Neural progenitor cell (in vitro differentiated cells): ENCODE measurements around the gene FAM24A. TPM values are rescaled to one million over a fixed set of nuclear protein-coding genes. Genes with fewer than 3 reads are reported as not detected.

Source experiments
- DNase-seq: peaks from one replicate; pipeline ENCODE4 v3.0.0-alpha.2; 2016; ENCODE audit warnings: low spot score
- H2AFZ ChIP-seq: fragments of 200-600 bp; sonication (generic); replicated peaks from 2 replicates; pipeline ENCODE4 v1.6.1; 2016; ENCODE audit warnings: antibody characterized with exemption
- H3F3A ChIP-seq: fragments of 200-600 bp; sonication (generic); 2 replicates; pipeline ENCODE4 v1.6.1; 2016; ENCODE audit warnings: antibody characterized with exemption, low read depth
- H3K27ac ChIP-seq: fragments of 200-600 bp; sonication (generic); 2 replicates; pipeline ENCODE4 v1.5.1; 2016; ENCODE audit warnings: mild to moderate bottlenecking
- H3K27me3 ChIP-seq: fragments of 200-600 bp; sonication (generic); 2 replicates; pipeline ENCODE4 v1.6.1; 2016; ENCODE audit warnings: mild to moderate bottlenecking, moderate library complexity
- H3K36me3 ChIP-seq: fragments of 200-600 bp; sonication (generic); 2 replicates; pipeline ENCODE4 v1.5.1; 2016
- H3K4me1 ChIP-seq: fragments of 200-600 bp; sonication (generic); 2 replicates; pipeline ENCODE4 v1.6.1; 2016; ENCODE audit warnings: mixed run types
- H3K4me2 ChIP-seq: fragments of 200-600 bp; sonication (generic); 2 replicates; pipeline ENCODE4 v1.6.1; 2016
- H3K4me3 ChIP-seq: fragments of 200-600 bp; sonication (generic); 2 replicates; pipeline ENCODE4 v1.5.1; 2016
- H3K79me2 ChIP-seq: fragments of 200-600 bp; sonication (generic); 2 replicates; pipeline ENCODE4 v1.6.1; 2016; ENCODE audit warnings: low read depth
- H3K9ac ChIP-seq: fragments of 200-600 bp; sonication (generic); 2 replicates; pipeline ENCODE4 v1.6.1; 2016
- H3K9me3 ChIP-seq: fragments of 200-600 bp; sonication (generic); 2 replicates; pipeline ENCODE4 v1.5.1; 2016; ENCODE audit warnings: low read depth
- H4K20me1 ChIP-seq: fragments of 200-600 bp; sonication (generic); 2 replicates; pipeline ENCODE4 v1.6.1; 2016; ENCODE audit warnings: low read depth
- H3K27ac Mint-ChIP-seq: 3 replicates; pipeline ENCODE4 v1.8.0; 2021; ENCODE audit warnings: mixed read lengths
- H3K27me3 Mint-ChIP-seq: 2 replicates; pipeline ENCODE4 v1.8.0; 2022; ENCODE audit warnings: low read depth, mild to moderate bottlenecking, inconsistent platforms, moderate library complexity, mixed read lengths; ENCODE audit not compliant: insufficient read depth
- H3K36me3 Mint-ChIP-seq: 3 replicates; pipeline ENCODE4 v1.8.0; 2021; ENCODE audit warnings: mixed read lengths
- H3K4me1 Mint-ChIP-seq: 3 replicates; pipeline ENCODE4 v1.8.0; 2021; ENCODE audit warnings: mixed read lengths
- H3K4me3 Mint-ChIP-seq: 3 replicates; pipeline ENCODE4 v1.8.0; 2021; ENCODE audit warnings: mild to moderate bottlenecking, moderate library complexity, mixed read lengths
- H3K9me3 Mint-ChIP-seq: 3 replicates; pipeline ENCODE4 v1.8.0; 2020; ENCODE audit warnings: mixed read lengths
- EZH2 ChIP-seq: fragments of 200-600 bp; sonication (generic); IDR thresholded peaks from 2 replicates; pipeline ENCODE4 v1.6.1; 2017; ENCODE audit warnings: antibody characterized with exemption, mild to moderate bottlenecking, moderate library complexity
- EZH2phosphoT487 ChIP-seq: fragments of 200-600 bp; sonication (generic); IDR thresholded peaks from 2 replicates; pipeline ENCODE4 v1.6.1; 2017; ENCODE audit warnings: antibody characterized with exemption
- total RNA-seq: library from RNA; depleted of rRNA; stranded (reverse); fragments of >200 nt; gene quantifications from 2 replicates; pipeline ENCODE4 v1.2.3, GENCODE V29; 2015; ENCODE audit warnings: low replicate concordance
- TF ChIP-seq, protein P1 (sequence below): fragments of 200-600 bp; sonication (generic); IDR thresholded peaks from 2 replicates; pipeline ENCODE4 v1.5.1; 2017; ENCODE audit warnings: antibody characterized with exemption, mild to moderate bottlenecking

FAM24A gene
- total RNA-seq, 1 donor from 2014 or later: not detected

DNA sequence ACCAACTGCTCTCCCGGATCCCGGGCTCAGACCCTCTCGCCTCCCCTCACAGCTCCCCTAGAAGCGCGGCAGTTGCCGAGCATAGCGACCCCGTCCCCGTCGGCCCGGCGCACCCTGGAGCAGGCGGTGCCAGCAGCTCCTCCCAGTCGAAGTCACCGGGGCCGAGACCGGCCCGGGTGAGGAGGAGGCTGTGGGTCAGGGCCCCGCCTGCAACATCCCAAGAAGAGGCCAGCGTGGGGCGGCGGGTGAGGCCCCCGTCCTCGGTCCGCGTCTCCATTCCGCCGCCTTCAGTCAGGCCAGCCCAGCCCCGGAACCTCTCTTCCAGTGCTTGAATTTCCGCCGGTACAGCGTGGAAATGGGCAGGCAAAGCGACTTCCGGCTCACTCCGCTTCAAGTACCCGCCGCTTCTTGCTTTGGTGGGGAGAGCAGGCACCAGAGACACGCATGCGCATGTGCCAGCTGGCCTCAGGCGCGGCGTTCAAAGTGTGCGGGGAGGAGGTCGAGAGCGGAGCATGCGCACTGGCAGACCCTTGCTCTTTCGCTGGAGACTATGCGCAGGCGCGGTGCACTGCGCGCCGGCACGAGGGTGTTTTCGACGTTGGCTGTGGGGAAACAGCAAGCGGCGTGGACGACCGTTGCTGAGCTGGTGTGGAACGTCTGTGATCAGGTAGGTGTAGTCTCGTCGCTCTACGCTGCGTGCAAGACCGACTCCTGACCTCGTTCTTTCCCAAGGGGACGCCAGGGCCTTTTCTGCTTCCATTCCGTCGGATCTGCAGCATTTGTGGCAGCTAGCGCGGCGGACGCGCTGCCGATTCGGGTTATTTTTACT, 43.7 kb downstream of the FAM24A start, which contains the start of gene C10orf88:
Gene C10orf88, minus strand, starts transcription at position 326 of the 829 bp plus-strand sequence. Its CDS starts 49 bp downstream, at position 277.
- Histone ChIP-seq H3K9ac (peak within 1 kb of the TSS; percentile 51), H3K36me3 (no peaks in the 10 kb centered on the region), H3K27ac (no peak within 1 kb of the TSS), H3F3A (no peaks in the 10 kb centered on the region), H3K79me2 (peaks cover 27% of the 10 kb centered on the region), H3K9me3 (no peaks in the 10 kb centered on the region), H3K4me3 (peak within 1 kb of the TSS; percentile 66), H2AFZ (peak within 1 kb of the TSS; percentile 91), H3K27me3 (peaks cover 19% of the 10 kb centered on the region), H3K4me2 (peak within 1 kb of the TSS; percentile 99), H3K4me1 (peaks cover 4% of the 10 kb centered on the region), H4K20me1 (no peaks in the 10 kb centered on the region)
- TF ChIP-seq EZH2: peak; percentile 49
- TF ChIP-seq, protein P1, sequence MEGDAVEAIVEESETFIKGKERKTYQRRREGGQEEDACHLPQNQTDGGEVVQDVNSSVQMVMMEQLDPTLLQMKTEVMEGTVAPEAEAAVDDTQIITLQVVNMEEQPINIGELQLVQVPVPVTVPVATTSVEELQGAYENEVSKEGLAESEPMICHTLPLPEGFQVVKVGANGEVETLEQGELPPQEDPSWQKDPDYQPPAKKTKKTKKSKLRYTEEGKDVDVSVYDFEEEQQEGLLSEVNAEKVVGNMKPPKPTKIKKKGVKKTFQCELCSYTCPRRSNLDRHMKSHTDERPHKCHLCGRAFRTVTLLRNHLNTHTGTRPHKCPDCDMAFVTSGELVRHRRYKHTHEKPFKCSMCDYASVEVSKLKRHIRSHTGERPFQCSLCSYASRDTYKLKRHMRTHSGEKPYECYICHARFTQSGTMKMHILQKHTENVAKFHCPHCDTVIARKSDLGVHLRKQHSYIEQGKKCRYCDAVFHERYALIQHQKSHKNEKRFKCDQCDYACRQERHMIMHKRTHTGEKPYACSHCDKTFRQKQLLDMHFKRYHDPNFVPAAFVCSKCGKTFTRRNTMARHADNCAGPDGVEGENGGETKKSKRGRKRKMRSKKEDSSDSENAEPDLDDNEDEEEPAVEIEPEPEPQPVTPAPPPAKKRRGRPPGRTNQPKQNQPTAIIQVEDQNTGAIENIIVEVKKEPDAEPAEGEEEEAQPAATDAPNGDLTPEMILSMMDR: no peak
- Mint-ChIP-seq H3K4me1 (peaks cover 21% of the 10 kb centered on the region), H3K9me3 (no peaks in the 10 kb centered on the region), H3K27ac (peak within 1 kb of the TSS; percentile 85), H3K27me3 (peaks cover 2% of the 10 kb centered on the region), H3K4me3 (peak within 1 kb of the TSS; percentile 91), H3K36me3 (peaks cover 4% of the 10 kb centered on the region)
- DNase-seq: peak; percentile 98

DNA sequence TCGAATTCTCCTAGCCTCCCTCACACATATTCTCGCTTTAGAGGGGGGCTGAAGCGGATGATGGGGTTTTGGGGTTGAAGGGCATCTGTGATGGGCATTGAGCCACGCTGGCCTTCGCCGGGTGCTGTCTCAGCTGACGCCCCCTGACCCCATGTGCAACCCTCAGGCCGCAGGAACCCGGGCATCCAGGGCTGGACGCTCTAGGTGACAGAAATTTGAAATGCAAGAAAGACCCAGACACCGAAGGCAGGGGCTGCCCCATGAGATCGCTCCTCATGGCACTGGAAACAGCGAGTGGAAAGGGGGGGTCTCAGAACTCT, 44.3 kb downstream of the FAM24A start:
- Histone ChIP-seq H3K27ac (no peak overlapping the region), H3K36me3 (no peaks in the 10 kb centered on the region), H3F3A (no peaks in the 10 kb centered on the region), H3K4me2 (no peak overlapping the region), H3K27me3 (peaks cover 19% of the 10 kb centered on the region), H3K4me3 (no peak overlapping the region), H4K20me1 (no peaks in the 10 kb centered on the region), H2AFZ (peak overlapping the region; percentile 84), H3K9me3 (no peaks in the 10 kb centered on the region), H3K79me2 (peaks cover 27% of the 10 kb centered on the region), H3K9ac (no peak overlapping the region), H3K4me1 (peaks cover 4% of the 10 kb centered on the region)
- peaks cover 4% of the 10 kb centered on the region for H3K36me3 Mint-ChIP-seq
- peaks cover 21% of the 10 kb centered on the region for H3K4me1 Mint-ChIP-seq
- H3K27ac Mint-ChIP-seq: no peak overlapping the region
- H3K27me3 Mint-ChIP-seq: peaks cover 2% of the 10 kb centered on the region
- H3K4me3 Mint-ChIP-seq: peak overlapping the region; percentile 91
- no peak for DNase-seq
- no peaks in the 10 kb centered on the region for H3K9me3 Mint-ChIP-seq
- no peak for TF ChIP-seq EZH2
- TF ChIP-seq, protein P1: no peak
- TF ChIP-seq EZH2phosphoT487: no peak

DNA sequence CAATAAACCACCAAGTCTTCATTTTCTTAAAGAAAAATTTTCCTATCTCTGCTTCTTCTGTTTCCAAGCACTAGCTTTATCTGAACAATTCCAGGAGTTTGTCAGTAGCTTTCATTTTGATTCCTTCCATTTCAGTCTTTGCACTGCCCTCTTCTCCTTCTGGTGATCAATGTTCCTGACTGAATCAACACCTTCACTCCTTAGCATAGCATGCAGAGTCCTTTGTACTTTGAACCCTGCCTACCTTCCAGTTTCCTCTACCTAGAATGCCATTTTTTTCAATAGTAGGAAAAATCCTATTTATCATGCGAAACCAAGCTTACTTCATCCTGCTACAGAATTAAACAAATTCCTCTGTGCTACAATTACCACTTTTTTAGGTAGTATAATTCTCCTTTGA, 45.5 kb downstream of the FAM24A start:
- H3K36me3 Mint-ChIP-seq: peaks cover 4% of the 10 kb centered on the region
- Histone ChIP-seq H3K9me3 (no peaks in the 10 kb centered on the region), H3K36me3 (no peaks in the 10 kb centered on the region), H2AFZ (no peak overlapping the region), H3K9ac (no peak overlapping the region), H3K27ac (no peak overlapping the region), H3K4me3 (no peak overlapping the region), H3K4me2 (no peak overlapping the region), H4K20me1 (no peaks in the 10 kb centered on the region), H3K79me2 (peaks cover 27% of the 10 kb centered on the region), H3K4me1 (peaks cover 4% of the 10 kb centered on the region), H3K27me3 (peaks cover 19% of the 10 kb centered on the region), H3F3A (no peaks in the 10 kb centered on the region)
- DNase-seq: no peak
- peaks cover 2% of the 10 kb centered on the region for H3K27me3 Mint-ChIP-seq
- H3K9me3 Mint-ChIP-seq: no peaks in the 10 kb centered on the region
- peaks cover 21% of the 10 kb centered on the region for H3K4me1 Mint-ChIP-seq
- H3K4me3 Mint-ChIP-seq: no peak overlapping the region
- no peak overlapping the region for H3K27ac Mint-ChIP-seq
- TF ChIP-seq EZH2phosphoT487 (no peak), EZH2 (no peak)
- TF ChIP-seq, protein P1: no peak
